Loucy (cell line): ENCODE results near the gene SH3BP4.

ENCODE experiments used
- H2AFZ ChIP-seq: fragments of 200-600 bp; sonication (generic); 2 replicates; pipeline ENCODE4 v1.6.0; 2016; ENCODE audit warnings: antibody characterized with exemption, mild to moderate bottlenecking, low read length, moderate library complexity
- H3F3A ChIP-seq: fragments of 200-600 bp; 2 replicates; pipeline ENCODE4 v1.6.0; 2016; ENCODE audit warnings: antibody characterized with exemption, low read depth, mild to moderate bottlenecking
- H3K27me3 ChIP-seq: fragments of 200-600 bp; sonication (generic); 2 replicates; pipeline ENCODE4 v1.6.1; 2014; ENCODE audit warnings: low read length, mild to moderate bottlenecking; ENCODE audit not compliant: insufficient read depth, poor library complexity, severe bottlenecking
- H3K36me3 ChIP-seq: fragments of 200-600 bp; sonication (generic); 2 replicates; pipeline ENCODE4 v1.6.1; 2016; ENCODE audit warnings: low read length; ENCODE audit not compliant: insufficient read depth
- H3K4me1 ChIP-seq: fragments of 200-600 bp; sonication (generic); 2 replicates; pipeline ENCODE4 v1.5.1; 2014; ENCODE audit warnings: low read length, mild to moderate bottlenecking; ENCODE audit not compliant: insufficient read depth, poor library complexity, severe bottlenecking
- H3K4me2 ChIP-seq: fragments of 200-600 bp; sonication (generic); 2 replicates; pipeline ENCODE4 v1.6.0; 2014; ENCODE audit warnings: antibody characterized with exemption, low read length, low read depth, mild to moderate bottlenecking; ENCODE audit not compliant: poor library complexity, severe bottlenecking
- H3K4me3 ChIP-seq: fragments of 200-600 bp; sonication (generic); 2 replicates; pipeline ENCODE4 v1.5.1; 2014; ENCODE audit warnings: low read length, mild to moderate bottlenecking, mixed read lengths; ENCODE audit not compliant: poor library complexity, severe bottlenecking
- H3K79me2 ChIP-seq: fragments of 200-600 bp; sonication (generic); 2 replicates; pipeline ENCODE4 v1.6.1; 2014; ENCODE audit warnings: low read length; ENCODE audit not compliant: insufficient read depth
- H3K9ac ChIP-seq: fragments of 200-600 bp; sonication (generic); 2 replicates; pipeline ENCODE4 v1.6.0; 2014; ENCODE audit warnings: mild to moderate bottlenecking, low read depth, low read length, moderate library complexity; ENCODE audit not compliant: poor library complexity, severe bottlenecking
- H3K9me2 ChIP-seq: fragments of 200-600 bp; sonication (generic); replicated peaks from 2 replicates; pipeline ENCODE4 v1.6.1; 2016; ENCODE audit warnings: low read depth, low read length, mixed read lengths
- H3K9me3 ChIP-seq: fragments of 200-600 bp; sonication (generic); 2 replicates; pipeline ENCODE4 v1.6.1; 2014; ENCODE audit warnings: mild to moderate bottlenecking, antibody characterized with exemption, low read length, low read depth; ENCODE audit not compliant: insufficient read depth
- H4K20me1 ChIP-seq: fragments of 200-600 bp; sonication (generic); 2 replicates; pipeline ENCODE4 v1.6.0; 2014; ENCODE audit warnings: antibody characterized with exemption, low read length, mild to moderate bottlenecking; ENCODE audit not compliant: insufficient read depth, poor library complexity, severe bottlenecking
- EZH2phosphoT487 ChIP-seq: fragments of 200-600 bp; IDR thresholded peaks from 2 replicates; pipeline ENCODE4 v1.6.1; 2018; ENCODE audit warnings: antibody characterized with exemption, mild to moderate bottlenecking, moderate library complexity, borderline replicate concordance
- TF ChIP-seq, protein P1 (sequence below): fragments of 200-600 bp; sonication (generic); conservative IDR thresholded peaks from 2 replicates; pipeline ENCODE4 v1.5.1; 2014; ENCODE audit warnings: mild to moderate bottlenecking, antibody characterized with exemption, low read length

Gene SH3BP4

DNA sequence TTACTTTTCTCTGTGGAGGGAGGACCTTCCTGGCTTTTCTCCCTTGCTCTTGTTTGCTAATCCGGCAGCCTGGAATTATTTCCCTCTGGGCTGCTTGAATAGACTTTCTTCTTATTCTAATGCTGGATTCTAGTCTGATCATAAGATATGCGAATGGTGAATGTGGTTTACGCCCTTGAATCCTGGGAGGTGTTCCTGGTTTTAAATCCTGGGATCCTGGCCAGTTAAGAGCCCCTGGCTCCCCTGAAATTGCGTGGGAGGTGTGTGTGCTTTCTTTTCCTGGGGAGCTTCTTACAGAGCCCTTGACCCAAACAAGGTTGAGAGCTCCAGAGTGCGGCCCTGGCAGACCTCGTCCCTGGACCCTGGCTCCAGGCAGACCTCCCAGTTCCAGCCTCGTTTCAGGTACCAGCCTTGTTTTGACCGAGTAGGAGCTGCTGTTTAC, 2.8 kb downstream of the SH3BP4 start:
- H3K4me2 ChIP-seq = no peak overlapping the region
- no peaks in the 10 kb centered on the region for H3K27me3 ChIP-seq
- H2AFZ ChIP-seq = no peak overlapping the region
- no peak overlapping the region for H3K9ac ChIP-seq
- no peaks in the 10 kb centered on the region for H3K9me3 ChIP-seq
- TF ChIP-seq, protein P1, sequence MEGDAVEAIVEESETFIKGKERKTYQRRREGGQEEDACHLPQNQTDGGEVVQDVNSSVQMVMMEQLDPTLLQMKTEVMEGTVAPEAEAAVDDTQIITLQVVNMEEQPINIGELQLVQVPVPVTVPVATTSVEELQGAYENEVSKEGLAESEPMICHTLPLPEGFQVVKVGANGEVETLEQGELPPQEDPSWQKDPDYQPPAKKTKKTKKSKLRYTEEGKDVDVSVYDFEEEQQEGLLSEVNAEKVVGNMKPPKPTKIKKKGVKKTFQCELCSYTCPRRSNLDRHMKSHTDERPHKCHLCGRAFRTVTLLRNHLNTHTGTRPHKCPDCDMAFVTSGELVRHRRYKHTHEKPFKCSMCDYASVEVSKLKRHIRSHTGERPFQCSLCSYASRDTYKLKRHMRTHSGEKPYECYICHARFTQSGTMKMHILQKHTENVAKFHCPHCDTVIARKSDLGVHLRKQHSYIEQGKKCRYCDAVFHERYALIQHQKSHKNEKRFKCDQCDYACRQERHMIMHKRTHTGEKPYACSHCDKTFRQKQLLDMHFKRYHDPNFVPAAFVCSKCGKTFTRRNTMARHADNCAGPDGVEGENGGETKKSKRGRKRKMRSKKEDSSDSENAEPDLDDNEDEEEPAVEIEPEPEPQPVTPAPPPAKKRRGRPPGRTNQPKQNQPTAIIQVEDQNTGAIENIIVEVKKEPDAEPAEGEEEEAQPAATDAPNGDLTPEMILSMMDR = no peak
- no peak for TF ChIP-seq EZH2phosphoT487
- no peaks in the 10 kb centered on the region for H3K36me3 ChIP-seq
- H3K4me3 ChIP-seq = no peak overlapping the region
- no peaks in the 10 kb centered on the region for H3K9me2 ChIP-seq
- no peaks in the 10 kb centered on the region for H3K79me2 ChIP-seq
- no peaks in the 10 kb centered on the region for H3K4me1 ChIP-seq
- H3F3A ChIP-seq = no peaks in the 10 kb centered on the region
- no peaks in the 10 kb centered on the region for H4K20me1 ChIP-seq

DNA sequence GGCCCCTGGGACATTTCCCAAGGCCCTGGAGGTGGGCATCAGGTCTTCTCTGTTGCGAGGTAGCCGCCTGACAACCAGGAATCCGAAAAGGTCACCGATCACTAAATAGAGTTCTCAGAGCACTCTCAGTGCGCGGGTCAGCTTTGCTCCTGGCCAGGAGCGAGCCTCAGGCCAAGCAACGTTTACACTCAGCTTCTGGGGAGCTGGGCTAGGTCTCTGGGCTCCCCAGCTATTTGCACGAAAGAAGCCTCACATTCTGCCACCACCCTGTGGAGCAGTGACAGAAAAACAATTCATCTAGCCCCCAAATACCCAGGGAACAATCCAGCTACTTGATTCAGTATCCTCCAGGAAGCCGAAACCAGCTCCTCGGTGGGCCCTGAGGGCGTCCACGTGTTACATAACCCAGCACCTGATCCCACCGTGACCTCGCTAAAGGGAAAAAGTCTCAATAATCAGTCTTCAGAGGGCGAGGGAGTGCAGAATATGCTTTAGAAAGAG, 3.3 kb downstream of the SH3BP4 start:
- Histone ChIP-seq H3F3A (no peaks in the 10 kb centered on the region), H3K4me1 (no peaks in the 10 kb centered on the region), H3K27me3 (no peaks in the 10 kb centered on the region), H3K9me2 (no peaks in the 10 kb centered on the region), H3K79me2 (no peaks in the 10 kb centered on the region), H2AFZ (no peak overlapping the region), H3K9ac (no peak overlapping the region), H3K4me2 (no peak overlapping the region), H3K4me3 (no peak overlapping the region), H3K36me3 (no peaks in the 10 kb centered on the region), H3K9me3 (no peaks in the 10 kb centered on the region), H4K20me1 (no peaks in the 10 kb centered on the region)
- no peak for TF ChIP-seq EZH2phosphoT487
- TF ChIP-seq, protein P1 = no peak

DNA sequence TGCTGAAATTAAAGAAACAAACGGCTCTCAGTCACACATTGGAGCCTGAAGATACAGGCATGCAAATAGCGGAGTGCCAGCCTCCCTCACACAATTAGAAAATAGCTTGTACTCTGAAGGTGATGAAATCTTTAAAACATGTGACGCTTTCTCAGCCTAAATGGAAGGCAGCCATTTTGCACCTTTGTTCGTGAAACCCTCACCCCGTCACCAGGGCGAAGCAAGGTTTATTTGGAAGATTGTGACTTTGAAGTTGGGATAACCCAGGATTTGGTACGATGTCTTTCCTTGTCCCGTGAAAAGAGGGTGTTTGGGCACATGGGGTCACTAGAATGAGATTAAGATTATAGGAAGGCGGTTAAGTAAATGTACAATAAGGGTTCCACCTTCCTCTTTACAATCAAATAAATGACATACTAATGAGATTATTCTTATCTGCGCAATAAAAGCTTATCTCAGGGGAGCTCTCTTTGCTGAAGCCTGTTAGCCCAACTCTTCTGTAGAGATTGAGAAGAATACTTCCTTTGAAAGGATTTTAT, 4.2 kb downstream of the SH3BP4 start:
- Histone ChIP-seq H3F3A (no peaks in the 10 kb centered on the region), H3K4me1 (no peaks in the 10 kb centered on the region), H4K20me1 (no peaks in the 10 kb centered on the region), H3K36me3 (no peaks in the 10 kb centered on the region), H3K9me2 (no peaks in the 10 kb centered on the region), H3K9ac (no peak overlapping the region), H3K9me3 (no peaks in the 10 kb centered on the region), H3K79me2 (no peaks in the 10 kb centered on the region), H3K4me2 (no peak overlapping the region), H3K4me3 (no peak overlapping the region), H2AFZ (no peak overlapping the region), H3K27me3 (no peaks in the 10 kb centered on the region)
- TF ChIP-seq EZH2phosphoT487 = no peak
- TF ChIP-seq, protein P1 = no peak
